CD4-positive, alpha-beta T cell treated with Interleukin-10 for 1 hour (primary cell): ENCODE measurements around the gene PRICKLE3.

Experiments used
- DNase-seq: peaks from one replicate; pipeline ENCODE4 v3.0.0-alpha.2; 2020

PRICKLE3 gene

DNA sequence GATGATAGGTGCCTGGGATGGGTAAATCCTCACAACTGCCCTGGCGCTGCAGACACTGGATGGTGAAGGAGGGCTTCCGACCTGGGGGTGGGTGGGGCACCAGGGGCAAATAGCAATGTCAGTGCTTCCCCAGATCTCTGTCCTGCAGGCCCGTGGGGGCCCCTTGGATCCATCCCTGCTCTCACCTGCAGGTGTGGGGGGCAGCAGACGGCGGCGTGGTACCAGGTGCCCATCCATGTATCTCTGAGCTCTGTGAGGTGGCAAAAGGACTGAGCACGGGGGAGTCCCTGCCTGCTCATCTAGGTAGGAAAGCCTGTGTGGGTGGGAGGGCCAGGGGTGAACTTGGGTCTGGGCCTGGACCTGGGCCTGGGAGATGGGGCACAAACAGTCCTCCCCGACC, 20.4 kb upstream of the PRICKLE3 start:
- DNase-seq: no peak

DNA sequence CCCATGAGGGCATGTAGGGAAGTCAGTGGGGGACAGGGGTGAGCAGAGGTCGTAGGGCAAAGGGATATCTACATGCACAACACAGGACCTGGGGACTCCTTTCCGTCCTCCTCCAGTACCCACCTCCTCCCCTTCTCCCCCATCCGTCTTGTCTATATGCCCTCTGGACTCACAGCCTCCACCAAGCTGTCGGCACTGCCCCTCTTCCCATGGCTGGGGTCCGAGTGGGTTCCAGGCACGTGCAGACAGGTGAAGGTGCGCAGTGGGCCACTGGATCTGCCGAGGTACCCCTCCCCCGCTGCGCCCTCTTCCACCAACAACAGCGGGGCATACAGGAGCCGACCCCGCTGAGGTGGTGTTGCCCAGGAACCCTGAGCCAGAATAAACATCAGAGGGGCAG, 19.3 kb upstream of the PRICKLE3 start:
- DNase-seq: no peak

DNA sequence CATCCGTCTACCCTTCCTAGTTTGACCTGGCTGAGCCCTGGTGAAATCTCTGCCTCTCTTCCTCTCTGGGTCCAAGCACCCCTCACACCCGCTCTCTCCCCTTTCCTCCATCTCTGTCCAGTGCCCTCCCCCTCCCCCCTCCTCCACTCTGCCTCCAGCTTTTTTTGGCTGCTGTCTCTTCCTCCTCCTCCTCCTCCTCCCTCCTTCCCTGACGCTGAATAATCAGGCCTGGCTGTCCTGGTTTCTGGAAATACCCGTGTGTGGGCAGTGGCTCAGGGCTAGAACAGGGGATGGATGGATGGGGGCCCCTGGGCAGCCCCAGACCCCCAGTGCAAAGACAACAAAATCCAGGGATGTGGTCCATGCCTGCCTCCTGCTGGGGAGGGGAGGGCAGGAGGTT, 18.5 kb upstream of the PRICKLE3 start:
- DNase-seq: no peak

DNA sequence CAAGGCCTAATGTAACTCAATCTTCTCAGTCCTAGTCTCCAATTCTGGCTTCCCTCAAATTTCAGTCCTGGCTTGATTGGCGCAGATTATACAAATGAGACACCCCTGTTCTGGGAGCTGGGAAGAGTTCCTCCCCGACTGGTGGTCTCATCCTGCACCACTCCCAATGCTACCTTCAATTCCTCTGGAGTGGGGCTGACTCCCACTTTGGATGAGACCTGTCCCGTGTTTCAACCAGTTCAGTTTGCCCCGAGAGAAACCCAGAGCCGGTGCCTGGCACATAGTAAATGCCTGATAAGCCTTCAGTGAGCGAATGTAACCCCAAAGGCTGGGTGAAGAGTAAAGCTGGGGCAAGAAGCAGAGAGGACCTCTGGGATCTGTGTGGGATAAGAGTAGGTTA, 17.8 kb upstream of the PRICKLE3 start:
- DNase-seq: no peak

DNA sequence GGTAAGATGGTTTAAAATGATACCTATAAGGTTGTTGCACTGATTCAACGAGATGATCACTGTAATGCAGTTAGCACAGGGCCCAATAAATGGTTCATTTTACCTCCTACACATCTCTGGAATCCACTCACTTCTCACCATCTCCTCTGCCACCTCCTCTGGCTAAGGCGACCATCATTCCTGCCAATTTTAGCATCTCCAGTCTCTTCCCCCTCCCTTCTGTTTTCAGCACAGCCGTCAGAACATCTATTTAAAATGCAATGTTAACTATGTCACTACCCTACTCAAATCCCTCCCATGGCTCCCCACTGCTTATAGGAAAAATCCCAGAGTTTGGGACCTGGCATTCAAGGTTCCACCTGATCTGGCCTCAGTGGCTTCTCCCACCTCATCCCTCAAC, 17.4 kb upstream of the PRICKLE3 start:
- DNase-seq: no peak

DNA sequence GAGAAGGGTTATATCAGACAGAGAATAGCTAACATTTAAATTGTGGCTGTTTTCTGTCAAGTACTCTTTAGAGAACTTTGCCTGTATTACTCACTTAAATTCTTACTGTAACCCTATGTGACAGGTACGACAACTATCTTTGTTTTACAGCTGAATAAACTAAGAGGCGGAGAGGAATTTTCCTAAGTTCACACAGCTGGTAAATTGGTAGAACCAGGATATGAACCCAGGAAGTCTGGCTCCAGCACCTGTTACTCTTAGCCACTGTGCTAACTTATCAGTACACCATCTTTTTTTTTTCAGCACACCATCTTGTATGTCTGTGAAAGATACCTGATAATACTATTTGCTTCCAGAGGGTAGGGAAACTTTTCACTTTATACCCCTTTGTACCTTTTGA, 15.8 kb upstream of the PRICKLE3 start:
- no peak for DNase-seq

DNA sequence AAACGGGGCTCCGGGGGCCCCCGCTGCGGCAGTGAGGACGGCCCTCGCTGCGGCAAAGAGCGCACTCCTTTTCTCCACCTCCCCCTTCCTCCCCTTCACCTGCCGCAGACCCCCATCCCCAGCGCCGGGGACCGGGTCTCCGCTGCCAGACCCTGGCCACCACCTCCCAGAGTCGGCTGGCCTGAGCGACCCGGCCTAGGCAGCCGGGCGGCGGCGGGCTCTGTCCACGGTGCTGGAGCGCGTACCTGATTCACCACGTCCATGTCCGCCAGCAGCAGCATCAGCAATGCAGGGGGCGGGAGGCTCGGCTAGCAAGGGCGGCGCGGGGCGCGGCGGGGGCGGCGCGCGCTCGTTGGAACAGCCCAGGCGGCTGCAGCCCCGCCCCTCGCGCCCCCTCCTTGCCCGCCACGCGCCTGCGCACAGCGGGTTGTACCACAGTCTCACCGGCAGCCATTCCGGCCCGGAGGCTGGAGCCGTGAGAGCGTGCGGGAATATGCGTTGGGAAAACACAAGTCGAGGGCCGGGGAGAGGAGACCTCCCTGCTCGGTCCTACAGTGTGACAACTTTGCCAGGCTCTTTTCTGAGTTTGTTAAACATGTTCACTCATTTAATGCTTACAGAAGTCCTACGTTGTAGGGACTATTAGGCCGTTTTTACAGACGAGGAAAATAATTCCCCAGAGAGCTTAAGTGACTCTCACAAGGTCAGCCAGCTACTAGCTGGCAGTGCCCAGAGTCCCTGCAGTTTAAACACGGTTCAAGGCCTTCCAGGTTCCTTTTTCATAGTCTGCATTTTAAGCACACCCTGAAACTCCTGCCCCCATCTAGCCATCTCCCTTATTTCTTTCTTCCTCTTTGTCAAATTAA, 14.0 kb upstream of the PRICKLE3 start, which contains the start of gene SYP:
TSS of gene SYP (minus strand) at position 288 of the 866 bp plus-strand sequence. CDS start at position 281, 7 bp downstream.
- DNase-seq: peak; percentile 90

DNA sequence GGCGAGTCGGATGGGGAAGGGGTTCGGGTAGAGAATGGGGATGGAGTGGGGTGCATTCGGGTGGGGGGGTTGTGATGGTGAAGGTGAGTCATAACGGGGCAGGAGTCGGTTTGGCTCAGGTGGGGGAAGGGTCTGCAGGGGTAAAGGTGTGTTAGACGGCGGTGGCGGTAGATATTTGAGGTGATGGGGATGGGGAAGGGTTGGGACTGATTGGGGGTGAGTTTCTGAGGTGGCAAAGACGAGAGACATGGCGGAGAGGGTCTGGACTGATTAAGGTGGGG, 13.1 kb upstream of the PRICKLE3 start:
- DNase-seq: no peak

DNA sequence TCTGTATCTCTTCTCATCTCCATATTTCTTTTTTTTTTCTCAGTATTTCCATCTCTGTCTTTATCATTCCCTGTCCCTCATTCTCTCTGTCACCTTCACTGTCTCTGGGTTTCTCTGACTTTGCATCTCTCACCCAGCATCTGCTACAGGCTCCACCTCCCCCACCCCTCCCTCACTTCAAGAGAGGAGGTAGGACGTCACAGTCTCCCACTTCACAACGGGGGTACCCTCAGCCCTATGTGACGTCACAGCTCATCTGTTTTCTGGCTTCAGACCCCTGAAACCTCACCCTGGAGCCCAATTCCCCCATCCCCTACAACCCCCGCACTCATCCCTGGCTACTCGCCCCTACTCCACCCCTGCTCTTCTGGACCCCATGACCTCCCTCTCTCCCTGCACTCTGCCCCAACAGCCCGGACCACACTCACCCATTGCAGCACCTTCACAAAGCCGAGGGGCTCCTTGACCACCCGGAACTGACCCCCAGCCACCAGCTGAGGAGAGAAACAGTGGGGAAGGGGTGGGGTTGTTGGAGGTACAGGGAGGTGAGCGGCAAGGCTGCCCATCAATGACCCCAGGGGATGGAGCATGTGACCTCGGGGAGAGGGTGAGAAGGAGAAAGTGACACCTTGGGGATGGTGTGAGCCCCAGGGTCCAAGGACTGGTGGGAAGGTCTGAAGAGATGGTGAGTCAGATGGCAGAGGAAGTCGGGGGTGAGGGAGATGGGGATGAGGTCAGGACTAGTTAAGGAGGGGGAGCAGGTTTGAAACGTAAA, 12.6 kb upstream of the PRICKLE3 start:
- DNase-seq: no peak

DNA sequence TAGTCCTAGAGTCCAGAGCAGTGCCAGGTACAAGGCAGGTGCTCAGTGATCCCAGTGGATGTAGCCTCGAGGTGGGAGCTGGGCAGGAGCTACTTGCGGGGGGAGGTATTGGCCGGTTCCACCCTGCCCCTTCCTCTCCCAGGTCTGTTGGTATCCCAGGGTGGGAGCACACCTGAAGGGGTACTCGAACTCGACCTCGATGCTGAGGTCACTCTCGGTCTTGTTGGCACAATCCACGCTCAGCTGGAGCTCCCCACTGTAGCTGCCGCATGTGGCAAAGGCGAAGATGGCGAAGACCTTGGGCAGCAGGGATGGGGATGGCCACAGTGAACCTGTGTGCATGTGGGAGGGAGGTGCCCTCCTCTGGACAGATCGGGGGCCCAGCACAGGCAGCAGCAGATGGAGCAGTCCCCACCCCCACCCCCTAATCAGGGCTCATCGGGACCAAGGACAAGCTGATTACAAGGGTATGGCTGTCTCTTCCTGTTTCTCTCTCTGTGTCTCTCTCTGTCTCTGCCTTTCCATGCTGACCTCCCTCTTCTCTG, 11.4 kb upstream of the PRICKLE3 start:
- no peak for DNase-seq

DNA sequence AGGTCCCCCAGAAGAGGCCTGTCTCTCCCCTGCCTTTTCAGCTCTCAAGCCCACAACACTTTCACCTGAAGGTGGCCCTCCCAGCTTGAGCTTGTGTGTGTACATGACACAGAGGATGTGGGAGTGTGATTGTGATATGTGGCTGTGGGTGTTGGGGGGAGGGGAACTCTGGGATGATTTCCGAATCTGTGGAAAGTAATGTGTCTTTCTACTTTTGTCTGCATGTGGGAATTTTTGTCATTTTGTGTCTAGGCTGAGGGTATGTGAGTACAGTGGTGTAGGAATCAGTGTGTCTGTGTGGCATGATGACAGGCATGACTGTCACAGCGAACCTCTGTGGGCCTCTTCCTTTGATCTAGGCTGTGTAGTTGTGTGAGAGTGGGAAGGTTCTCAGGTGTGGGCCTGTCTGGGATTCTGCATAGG, 7.4 kb upstream of the PRICKLE3 start:
- no peak for DNase-seq

DNA sequence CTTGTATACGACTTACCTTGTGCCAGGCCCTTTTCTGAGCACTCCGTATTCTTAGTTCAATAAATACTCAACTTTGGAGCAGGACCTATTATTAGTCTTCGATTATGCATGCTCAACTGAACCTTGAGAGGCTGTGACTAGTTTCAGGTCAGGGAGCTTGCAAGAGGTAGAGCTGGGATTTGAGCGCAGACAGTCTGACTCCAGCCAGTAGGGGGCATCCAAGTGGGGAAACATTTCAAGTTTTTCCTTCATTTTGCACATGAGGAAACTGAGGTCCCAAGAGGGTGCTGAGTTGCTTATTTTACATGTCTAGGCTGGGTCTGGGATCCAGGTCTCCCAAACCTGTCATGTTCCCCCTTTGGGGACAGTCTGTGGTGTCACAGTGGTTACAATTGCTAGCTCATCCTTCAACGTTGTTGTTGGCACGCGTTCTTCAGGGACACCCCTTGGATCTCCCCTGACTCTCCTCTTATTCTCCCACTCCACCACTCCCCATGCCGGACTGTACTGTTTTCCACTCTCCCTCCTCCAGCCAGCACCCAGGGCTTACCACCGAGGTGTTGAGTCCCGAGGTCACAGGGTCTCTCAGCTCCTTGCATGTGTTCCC, 6.7 kb upstream of the PRICKLE3 start:
- DNase-seq: peak; percentile 38

DNA sequence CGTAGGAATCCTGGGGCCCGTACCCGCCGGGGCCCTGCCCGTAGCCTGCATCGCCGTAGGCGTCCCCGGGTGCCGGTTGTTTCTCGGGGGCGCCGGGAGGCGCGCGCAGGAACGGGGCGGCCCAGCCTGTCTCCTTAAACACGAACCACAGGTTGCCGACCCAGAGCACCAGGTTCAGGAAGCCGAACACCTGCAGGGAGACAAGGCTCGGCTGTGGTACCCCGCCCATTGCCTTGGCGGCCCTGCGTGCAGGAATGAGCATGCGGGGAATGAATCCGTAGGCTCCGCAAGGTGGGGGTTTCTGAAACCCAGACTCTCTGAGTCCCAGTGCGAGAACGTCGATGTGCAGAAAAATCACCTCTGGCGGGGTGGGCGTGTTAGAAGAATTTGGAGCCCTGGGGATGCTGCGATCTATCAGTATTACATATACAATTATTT, 5.4 kb upstream of the PRICKLE3 start:
- DNase-seq: no peak

DNA sequence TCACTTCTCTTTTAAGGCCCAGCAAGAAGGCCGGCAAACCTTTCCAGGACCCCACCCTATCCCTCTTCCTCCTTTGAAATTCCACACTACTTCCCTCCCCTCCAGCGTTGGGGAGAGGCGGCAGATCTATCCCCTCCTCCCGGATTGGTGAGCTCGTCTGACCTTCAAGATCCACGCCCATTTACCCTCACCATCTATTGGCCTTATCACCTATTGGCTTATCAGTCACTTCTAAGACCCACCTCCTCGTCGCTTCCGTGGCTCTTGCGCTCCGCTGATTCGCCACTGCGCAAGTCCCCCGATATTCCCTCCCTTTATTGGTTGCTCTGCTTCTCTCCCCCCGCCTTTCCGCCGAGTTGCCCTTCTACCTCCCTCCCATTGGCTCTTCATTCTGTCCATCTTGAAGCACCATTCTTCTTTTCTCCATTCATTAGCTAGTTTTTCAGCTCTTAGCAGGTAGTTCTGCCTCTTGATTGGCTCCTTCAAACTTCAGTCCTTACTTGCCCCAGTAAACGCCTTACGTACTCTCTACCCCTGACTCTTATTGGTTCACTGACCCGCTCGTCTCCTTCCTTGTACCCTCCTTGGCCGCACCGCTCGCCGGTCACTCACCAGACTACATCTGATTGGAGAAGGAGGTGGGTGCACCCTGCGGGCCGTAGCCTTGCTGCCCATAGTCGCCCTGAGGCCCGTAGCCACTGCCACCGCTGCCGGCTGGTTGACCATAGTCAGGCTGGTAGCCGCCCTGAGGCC, 4.8 kb upstream of the PRICKLE3 start:
- peak; percentile 94 for DNase-seq

DNA sequence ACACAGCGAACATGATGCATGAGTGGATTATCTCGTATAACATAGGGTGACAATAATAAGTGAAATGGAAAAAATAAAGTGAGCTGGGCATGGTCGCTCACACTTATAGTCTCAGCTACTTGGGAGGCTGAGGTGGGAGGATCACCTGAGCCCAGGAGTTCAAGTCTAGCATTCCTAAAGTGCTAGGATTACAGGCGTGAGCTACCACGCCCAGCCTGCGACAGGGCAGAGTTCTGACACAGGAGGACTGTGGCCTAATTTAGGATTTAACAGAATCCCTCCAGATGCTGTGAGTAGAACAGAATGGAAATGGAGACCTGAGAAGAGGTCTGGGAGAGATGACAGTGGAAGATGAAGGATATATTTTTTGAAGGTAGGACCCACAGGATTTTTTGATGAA, 3.4 kb upstream of the PRICKLE3 start:
- DNase-seq: no peak

DNA sequence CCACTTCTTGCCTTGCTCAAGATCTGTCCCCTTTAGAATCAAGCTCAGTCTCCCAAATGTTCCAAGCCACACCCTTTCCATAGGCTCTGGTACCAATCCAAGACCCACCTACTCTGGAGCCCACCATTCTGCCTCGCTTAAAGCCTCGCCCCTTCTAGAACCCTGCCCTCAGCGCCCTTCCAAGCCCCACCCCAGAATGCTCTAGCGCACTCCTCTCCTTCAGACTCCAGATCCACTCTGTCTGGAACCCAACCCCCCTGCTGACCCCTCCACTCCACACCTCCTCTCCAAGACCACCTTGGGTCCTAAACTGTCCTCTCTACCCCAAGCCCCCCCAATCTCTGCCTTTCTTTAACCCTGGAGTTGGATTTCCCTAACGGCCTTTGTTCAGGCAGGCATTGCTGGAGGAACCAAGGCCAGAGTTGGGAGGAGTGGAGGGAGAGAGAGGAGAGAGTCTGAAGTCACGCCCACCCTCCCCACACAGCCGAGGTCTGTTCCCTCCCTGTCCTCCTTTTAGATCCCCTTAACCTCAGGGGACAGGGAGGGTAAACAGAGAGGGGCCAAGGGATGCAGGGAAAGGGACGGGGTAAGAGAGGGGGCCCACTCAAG, 2.4 kb upstream of the PRICKLE3 start:
- DNase-seq: no peak

DNA sequence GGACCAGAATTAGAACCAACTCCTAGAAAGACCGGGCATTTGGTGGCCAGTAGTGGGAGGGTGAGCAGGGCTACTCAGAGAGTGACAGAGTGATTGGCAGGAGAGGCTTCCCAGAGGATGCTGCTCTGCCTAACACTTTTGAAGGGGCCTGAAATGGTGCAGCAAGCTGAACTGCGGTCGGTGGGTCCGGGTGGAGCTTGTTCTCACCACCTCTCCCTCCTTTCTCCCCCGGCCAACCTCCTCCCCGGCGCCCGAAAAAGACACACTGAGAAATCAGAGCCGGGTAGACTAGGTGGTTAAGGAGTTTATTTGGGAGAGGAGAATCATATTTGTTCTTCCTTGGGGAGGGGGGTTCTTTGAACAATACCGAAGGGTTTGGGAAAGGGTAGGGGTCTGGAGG, 1.4 kb upstream of the PRICKLE3 start:
- DNase-seq: no peak

DNA sequence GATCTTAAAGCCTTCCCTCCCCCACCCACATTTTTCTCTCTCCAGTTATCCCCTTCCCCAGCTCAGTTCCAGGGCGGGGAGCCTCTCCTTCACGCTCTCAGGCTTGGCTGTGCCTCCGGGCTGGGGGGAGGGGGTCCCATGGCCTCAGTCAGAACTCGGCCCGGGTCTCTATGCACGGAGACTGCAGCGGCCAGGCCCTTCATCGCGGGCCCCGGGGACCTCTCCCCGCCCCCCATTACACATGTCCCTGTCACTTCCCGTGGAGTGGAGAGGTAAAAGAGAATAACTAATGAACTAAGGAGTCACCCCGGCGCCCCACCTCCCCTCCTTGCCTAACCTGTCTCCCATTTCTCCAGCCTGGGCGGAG, 838 bp upstream of the PRICKLE3 start:
- no peak for DNase-seq

DNA sequence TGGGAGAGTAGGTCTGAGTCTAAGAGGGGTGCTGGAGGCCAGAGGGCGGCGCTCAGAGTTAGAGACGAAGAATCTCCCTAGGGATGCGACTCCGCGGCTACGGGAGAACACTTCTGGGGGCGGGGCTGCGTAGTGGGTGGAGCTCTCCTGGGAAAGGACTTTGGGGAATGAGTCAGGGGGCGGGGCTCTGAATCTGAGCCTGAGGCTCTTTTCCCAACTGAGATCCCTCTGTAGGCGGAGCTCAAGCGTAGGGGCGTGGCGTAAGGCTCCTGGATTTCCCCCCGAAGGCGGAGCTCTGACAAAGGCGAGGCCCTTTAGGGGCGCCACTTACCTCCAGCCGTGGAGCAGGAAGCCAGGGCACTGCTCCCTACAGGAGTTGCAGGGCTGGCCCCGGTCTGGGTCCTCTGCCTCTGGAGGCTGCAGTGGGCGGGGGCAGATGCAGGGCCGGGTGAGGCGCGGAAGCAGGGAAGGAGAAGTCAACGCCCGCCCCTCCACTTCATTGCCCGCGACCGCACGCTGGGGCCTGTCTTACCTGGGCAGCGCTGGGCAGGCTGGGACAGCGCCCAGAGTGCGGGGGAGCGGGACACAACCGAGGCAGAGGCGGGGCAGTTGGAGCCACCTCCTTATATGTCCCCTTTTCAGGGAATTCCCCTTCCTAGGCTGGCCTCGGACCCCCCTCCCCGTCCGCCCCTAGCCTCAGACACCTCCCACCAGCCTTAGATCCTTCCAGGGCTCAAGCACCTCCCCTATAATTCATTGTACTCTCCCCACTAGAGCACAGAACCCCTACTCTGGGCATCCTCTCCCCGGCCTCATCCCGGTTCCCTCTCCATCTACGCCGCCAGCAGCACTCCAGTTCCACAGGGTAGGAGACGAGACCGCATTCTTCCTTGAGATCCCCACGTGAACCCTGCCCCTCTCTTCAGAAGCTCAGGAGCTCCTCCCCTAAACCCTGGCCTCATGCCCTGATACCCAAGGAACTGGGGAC, 1.6 kb downstream of the PRICKLE3 start:
- DNase-seq: peak; percentile 41

DNA sequence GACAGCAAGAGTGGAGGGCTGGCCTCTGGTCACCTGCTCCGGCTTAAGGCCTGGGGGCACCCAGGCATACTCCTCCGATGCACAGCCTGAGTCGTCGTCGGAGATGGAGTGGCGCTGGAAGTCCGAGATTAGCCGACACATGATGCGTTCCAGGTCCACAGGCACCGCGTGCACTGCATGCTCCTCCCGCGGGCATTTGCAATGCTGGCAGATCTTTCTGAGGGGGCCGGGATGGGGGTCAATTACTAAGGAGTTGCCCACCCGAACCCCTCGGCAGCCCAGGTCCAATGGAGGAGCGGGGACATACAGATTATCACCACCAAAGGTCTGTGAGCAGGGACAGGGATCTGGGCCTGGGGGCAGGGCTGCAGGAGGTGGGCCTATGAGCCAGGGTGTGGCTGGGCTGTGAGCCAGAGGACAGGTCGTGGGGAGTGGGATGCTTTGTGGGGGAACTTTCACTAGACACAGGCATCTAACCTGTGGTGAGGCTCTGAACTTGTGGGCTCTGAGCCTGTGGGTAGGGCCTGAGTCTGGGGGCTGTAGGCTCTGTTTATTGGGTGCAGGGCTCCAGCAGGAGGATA, 2.4 kb downstream of the PRICKLE3 start:
- no peak for DNase-seq

DNA sequence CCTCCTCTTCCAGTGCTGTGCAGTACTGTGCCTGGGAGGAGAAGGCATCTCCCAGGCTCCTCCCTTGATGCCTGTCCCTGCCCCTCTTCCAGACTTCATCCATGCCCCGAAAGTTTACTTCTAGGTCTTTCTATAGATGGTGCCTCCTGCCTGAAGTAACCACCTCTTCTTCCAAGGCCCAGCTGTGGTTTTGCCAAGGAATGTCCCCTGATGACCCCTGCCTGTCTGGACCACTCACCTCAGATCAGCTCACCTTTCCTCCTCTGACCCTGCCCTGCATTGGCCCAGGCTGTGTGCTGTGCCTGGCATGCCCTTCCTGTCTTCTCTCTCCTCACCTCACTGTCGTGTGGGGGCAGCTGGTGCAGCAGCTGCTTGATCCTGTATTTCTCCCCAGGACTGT, 6.8 kb downstream of the PRICKLE3 start:
- no peak for DNase-seq
